H1 (cell line): Measurements from ENCODE around the gene NCOA1. TPM values are rescaled to one million over a fixed set of nuclear protein-coding genes. Genes with fewer than 3 reads are reported as not detected.

Source experiments
- HDAC6 ChIP-seq: IDR thresholded peaks from one replicate; pipeline ENCODE4 v1.7.1; 2012; ENCODE audit warnings: low read depth, mild to moderate bottlenecking, inconsistent platforms, low read length, moderate library complexity
- KDM5A ChIP-seq: fragments of 200-600 bp; IDR thresholded peaks from 2 replicates; pipeline ENCODE4 v1.7.1; 2012; ENCODE audit warnings: mild to moderate bottlenecking, low read length, inconsistent platforms, mixed read lengths
- POLR2A ChIP-seq, 2 experiments: IDR thresholded peaks; 1 replicate in 1 of 2; 2 replicates in 1 of 2; pipeline ENCODE4 v1.6.1; 2011; ENCODE audit warnings: low read depth in 2 of 2, low read length in 2 of 2, mild to moderate bottlenecking in 2 of 2; ENCODE audit errors: control extremely low read depth in 1 of 2
- RFX5 ChIP-seq: IDR thresholded peaks from 2 replicates; pipeline ENCODE4 v1.6.1; 2011; ENCODE audit warnings: low read depth, low read length, improper control_type of control experiment, borderline replicate concordance
- TAF1 ChIP-seq: IDR thresholded peaks from 2 replicates; pipeline ENCODE4 v1.6.1; 2011; ENCODE audit warnings: mild to moderate bottlenecking, low read depth, low read length
- polyA plus RNA-seq, 7 experiments: library from polyadenylated mRNA; depleted of rRNA in 3 of 7; stranded (reverse) in 5 of 7; unstranded in 2 of 7; fragments of >200 nt in 5 of 7; fragments of 200-250 nt in 2 of 7; gene quantifications; 1 replicate in 5 of 7; 2 replicates in 1 of 7; 4 replicates in 1 of 7; pipeline versions ENCODE4 v1.2.1 to v1.2.3, GENCODE V29; 2011 to 2013; ENCODE audit warnings: missing spikeins in 2 of 7, mixed read lengths in 2 of 7
- total RNA-seq: library from RNA; stranded (reverse); fragmentation: NEBNext Ultra II Directional; extraction: Animal tissue kit (Norgen Biotek cat#: 25700); gene quantifications from 2 replicates; pipeline ENCODE4 v1.2.1, GENCODE V29; 2021
- TF ChIP-seq, protein P1 (sequence below), 3 experiments: IDR thresholded peaks; 1 replicate in 2 of 3; 2 replicates in 1 of 3; pipeline versions ENCODE4 v1.5.1 to v1.6.1; 2011; ENCODE audit warnings: low read length in 3 of 3, mild to moderate bottlenecking in 3 of 3, inconsistent platforms in 2 of 3, low read depth in 1 of 3, moderate library complexity in 1 of 3; ENCODE audit not compliant: insufficient read depth in 1 of 3; ENCODE audit errors: control extremely low read depth in 1 of 3

NCOA1 gene
- total and polyA plus RNA-seq, 2 of the 8 experiments (the other 6 are each of a cell fraction or from before 2014, with no cell fraction given), result 12.8 to 17.9 TPM

DNA sequence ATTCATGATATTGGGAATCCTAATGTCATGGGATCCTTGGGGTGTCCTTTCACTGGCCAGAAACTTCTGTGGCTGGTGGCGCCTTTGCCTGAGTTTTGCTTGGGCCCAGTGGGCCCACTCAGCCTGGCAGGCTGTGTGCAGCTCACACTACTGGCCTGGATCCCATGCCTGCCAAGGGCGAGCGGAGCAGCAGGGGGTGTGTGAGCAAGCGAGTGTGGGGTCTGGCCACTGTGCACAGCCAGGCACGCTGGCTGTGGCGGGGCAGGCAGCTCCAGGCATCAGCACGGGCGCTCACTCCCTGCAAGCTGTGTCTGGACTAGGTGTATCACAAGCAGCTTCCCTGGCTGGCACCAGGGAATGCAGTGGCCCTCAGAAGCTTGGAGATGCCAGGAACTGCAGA is 74.5 kb downstream of the NCOA1 start (continued):
- TF ChIP-seq HDAC6 (no peak), KDM5A (no peak), POLR2A (IDR thresholded peaks at IDR 0.05; ENCODE audit: control extremely low read depth in 1 of 2, low read depth in 2 of 2, low read length in 2 of 2) (no peak), RFX5 (no peak), TAF1 (no peak)
- TF ChIP-seq, protein P1, sequence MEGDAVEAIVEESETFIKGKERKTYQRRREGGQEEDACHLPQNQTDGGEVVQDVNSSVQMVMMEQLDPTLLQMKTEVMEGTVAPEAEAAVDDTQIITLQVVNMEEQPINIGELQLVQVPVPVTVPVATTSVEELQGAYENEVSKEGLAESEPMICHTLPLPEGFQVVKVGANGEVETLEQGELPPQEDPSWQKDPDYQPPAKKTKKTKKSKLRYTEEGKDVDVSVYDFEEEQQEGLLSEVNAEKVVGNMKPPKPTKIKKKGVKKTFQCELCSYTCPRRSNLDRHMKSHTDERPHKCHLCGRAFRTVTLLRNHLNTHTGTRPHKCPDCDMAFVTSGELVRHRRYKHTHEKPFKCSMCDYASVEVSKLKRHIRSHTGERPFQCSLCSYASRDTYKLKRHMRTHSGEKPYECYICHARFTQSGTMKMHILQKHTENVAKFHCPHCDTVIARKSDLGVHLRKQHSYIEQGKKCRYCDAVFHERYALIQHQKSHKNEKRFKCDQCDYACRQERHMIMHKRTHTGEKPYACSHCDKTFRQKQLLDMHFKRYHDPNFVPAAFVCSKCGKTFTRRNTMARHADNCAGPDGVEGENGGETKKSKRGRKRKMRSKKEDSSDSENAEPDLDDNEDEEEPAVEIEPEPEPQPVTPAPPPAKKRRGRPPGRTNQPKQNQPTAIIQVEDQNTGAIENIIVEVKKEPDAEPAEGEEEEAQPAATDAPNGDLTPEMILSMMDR (IDR thresholded peaks at IDR 0.05; ENCODE audit: control extremely low read depth in 1 of 3, insufficient read depth in 1 of 3, low read depth in 1 of 3, low read length in 3 of 3), result no peak
